DOHH2 (cell line): ENCODE data around the gene RAPH1.

Source experiments
- EZH2phosphoT487 ChIP-seq: fragments of 200-600 bp; sonication (generic); IDR thresholded peaks from 2 replicates; pipeline ENCODE4 v1.6.1; 2017; ENCODE audit warnings: borderline replicate concordance, mild to moderate bottlenecking, antibody characterized with exemption, low read length, moderate library complexity, mixed read lengths
- TF ChIP-seq, protein P1 (sequence below): fragments of 200-600 bp; sonication (generic); IDR thresholded peaks from one replicate; pipeline ENCODE4 v1.5.1; 2014; ENCODE audit warnings: antibody characterized with exemption, mild to moderate bottlenecking, low read depth, low read length; ENCODE audit not compliant: poor library complexity, severe bottlenecking

- TF ChIP-seq, protein P1, sequence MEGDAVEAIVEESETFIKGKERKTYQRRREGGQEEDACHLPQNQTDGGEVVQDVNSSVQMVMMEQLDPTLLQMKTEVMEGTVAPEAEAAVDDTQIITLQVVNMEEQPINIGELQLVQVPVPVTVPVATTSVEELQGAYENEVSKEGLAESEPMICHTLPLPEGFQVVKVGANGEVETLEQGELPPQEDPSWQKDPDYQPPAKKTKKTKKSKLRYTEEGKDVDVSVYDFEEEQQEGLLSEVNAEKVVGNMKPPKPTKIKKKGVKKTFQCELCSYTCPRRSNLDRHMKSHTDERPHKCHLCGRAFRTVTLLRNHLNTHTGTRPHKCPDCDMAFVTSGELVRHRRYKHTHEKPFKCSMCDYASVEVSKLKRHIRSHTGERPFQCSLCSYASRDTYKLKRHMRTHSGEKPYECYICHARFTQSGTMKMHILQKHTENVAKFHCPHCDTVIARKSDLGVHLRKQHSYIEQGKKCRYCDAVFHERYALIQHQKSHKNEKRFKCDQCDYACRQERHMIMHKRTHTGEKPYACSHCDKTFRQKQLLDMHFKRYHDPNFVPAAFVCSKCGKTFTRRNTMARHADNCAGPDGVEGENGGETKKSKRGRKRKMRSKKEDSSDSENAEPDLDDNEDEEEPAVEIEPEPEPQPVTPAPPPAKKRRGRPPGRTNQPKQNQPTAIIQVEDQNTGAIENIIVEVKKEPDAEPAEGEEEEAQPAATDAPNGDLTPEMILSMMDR = no peak
- no peak for TF ChIP-seq EZH2phosphoT487
These were observed 7.4 kb downstream of the RAPH1 start for GRCh38 chr2:203527719-203528118.
